AG09309 (cell line): ENCODE measurements around the gene SPEF2.
"Not testable (repeated sequence)": the region's sequence is repeated elsewhere in the genome, so short reads cannot be mapped to it uniquely, and the experiment has no call there.

Experiments
- DNase-seq: peaks from one replicate; pipeline ENCODE4 v3.0.0-alpha.2; 2010; ENCODE audit warnings: low read depth
- H3K4me3 ChIP-seq: 2 replicates; pipeline ENCODE4 v1.5.1; 2011; ENCODE audit warnings: mild to moderate bottlenecking, low read depth, low read length, moderate library complexity; ENCODE audit not compliant: control insufficient read depth
- CTCF ChIP-seq: IDR thresholded peaks from 2 replicates; pipeline ENCODE4 v1.5.1; 2011; ENCODE audit warnings: mild to moderate bottlenecking, low read depth, low read length, inconsistent platforms; ENCODE audit not compliant: insufficient read depth, control insufficient read depth; ENCODE audit errors: missing control alignments

Gene SPEF2

DNA sequence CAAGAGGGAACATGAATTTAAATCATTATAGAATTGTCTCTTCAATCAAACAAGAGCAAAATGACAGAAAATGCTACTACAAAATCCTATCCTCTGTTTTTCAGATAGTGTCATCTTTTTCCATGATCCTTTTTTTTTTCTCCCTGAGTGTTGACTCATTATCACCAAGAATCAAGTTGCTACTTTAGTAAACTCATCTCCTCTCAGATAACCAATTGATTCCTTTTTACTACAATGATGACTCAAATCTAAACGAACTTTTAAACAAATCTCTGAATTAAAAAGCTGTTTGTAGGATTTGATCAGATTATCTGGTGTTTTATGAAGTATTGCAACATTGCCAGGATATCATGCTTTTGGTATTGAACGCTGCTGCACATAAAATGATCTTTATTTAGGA, 215.1 kb downstream of the SPEF2 start:
- DNase-seq, result no peak
- no peak overlapping the region for H3K4me3 ChIP-seq
- no peak for TF ChIP-seq CTCF

DNA sequence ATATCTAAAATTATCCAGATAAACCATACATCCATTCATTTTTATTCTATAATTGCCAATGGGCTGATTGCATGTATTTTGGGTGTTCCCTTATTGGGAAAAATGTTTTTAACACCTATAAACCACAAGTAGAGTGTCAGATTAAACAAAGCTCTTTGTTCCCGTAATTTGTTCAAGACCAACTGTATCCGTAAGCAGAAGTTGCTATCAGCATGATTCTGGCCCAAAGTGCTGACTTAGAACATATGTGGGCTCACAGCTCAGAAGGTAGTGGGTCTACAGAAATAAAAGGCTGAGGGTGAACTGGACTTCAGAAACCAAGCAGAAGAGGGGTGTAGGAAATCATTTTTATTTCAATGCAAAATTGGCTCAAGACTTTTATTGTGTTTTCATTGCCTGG, 215.6 kb downstream of the SPEF2 start:
- DNase-seq, result no peak
- TF ChIP-seq CTCF, result no peak
- no peak overlapping the region for H3K4me3 ChIP-seq

GRCh38 chr5:35835796-35836742, 218.4 kb downstream of the SPEF2 start:
- no peak for TF ChIP-seq CTCF
- DNase-seq, result no peak
- no peak overlapping the region for H3K4me3 ChIP-seq

DNA sequence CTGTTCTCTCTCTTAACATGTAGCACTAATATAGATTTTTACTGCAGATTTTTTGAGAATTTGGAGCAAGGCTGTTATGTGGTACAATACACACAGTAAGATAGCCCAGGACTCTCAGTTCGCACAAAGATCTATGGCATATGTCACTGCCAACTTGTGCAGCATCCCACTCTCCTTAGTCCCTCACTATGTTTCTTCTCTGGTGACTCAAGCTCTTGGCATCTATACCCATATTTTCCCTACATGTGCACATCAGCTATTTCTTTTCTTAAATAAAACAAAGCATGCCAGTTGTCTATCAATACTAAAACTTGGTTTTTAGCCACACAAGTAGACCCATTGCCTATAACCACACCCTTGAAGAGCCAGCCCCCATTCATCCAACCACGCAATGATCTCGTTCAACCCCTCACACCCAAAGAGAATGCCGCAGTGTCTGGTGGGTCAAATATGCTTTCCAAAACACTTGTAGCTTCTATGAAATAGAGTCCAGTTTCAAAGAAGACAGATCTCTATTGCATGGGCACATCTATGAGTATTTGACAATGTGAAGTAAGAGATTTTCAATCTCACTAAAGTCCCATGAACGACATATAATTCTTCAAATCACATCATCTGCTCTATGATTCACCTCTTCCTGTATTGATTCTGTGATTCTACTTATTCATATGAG, 220.8 kb downstream of the SPEF2 start:
- no peak overlapping the region for H3K4me3 ChIP-seq
- no peak for TF ChIP-seq CTCF
- no peak for DNase-seq

DNA sequence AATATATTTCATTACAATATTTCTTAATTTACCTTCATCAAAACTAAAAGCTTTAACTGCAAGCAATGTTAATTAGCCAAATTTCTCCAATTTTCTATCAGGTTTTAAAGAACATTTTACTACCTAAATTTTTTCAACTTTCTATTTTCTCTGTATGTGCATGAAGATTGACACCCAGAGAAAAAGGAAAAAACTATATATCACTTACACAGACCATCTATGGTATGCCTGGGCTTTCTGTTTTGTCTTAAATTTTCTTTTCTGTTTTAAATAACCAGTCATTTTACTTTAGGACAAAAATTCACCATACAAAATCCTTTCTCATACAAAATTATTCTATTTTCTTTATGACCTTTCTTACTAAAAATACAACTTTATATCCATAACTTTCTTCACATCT, 225.2 kb downstream of the SPEF2 start:
- DNase-seq, result no peak
- H3K4me3 ChIP-seq, result no peak overlapping the region
- TF ChIP-seq CTCF, result no peak

- not testable (repeated sequence) for DNase-seq, H3K4me3 ChIP-seq
These were observed 227.8 kb downstream of the SPEF2 start for GRCh38 chr5:35845508-35845907.

GRCh38 chr5:35847491-35847890, 229.8 kb downstream of the SPEF2 start:
- DNase-seq, result no peak
- no peak overlapping the region for H3K4me3 ChIP-seq
- no peak for TF ChIP-seq CTCF
